ENCODE measurements around the gene KRTAP9-3.
"Not testable (repeated sequence)": the region's sequence is repeated elsewhere in the genome, so short reads cannot be mapped to it uniquely, and the experiment has no call there.

The KRTAP9-3 gene

GRCh38 chr17:41231731-41232130, 518 bp upstream of the KRTAP9-3 start:
- no peak overlapping the region for H3K27ac ChIP-seq
- TF ChIP-seq CTCF (conservative IDR thresholded peaks at IDR 0.05): no peak
- TF ChIP-seq ZFX (IDR thresholded peaks at IDR 0.05): no peak

GRCh38 chr17:41237116-41237515, 4.9 kb downstream of the KRTAP9-3 start:
- not testable (repeated sequence) for H3K27ac ChIP-seq

- H3K27ac ChIP-seq: not testable (repeated sequence)
Measured at GRCh38 chr17:41237949-41238437, 5.7 kb downstream of the KRTAP9-3 start, which contains the start of gene KRTAP9-8. TSS of gene KRTAP9-8 (plus strand) at chr17:41237999. CDS start at chr17:41238052, 53 bp downstream.

GRCh38 chr17:41246995-41247787, 14.9 kb downstream of the KRTAP9-3 start:
- H3K27ac ChIP-seq: not testable (repeated sequence)

GRCh38 chr17:41249637-41250240, 17.5 kb downstream of the KRTAP9-3 start, which contains the start of gene KRTAP9-4:
TSS of gene KRTAP9-4 (plus strand) at chr17:41249687. CDS start at chr17:41249721, 34 bp downstream.
- H3K27ac ChIP-seq: not testable (repeated sequence)

GRCh38 chr17:41251261-41251660, 19.0 kb downstream of the KRTAP9-3 start:
- H3K27ac ChIP-seq: no peak overlapping the region
- TF ChIP-seq ZFX (IDR thresholded peaks at IDR 0.05) (no peak), CTCF (conservative IDR thresholded peaks at IDR 0.05) (no peak)

- H3K27ac ChIP-seq: no peak overlapping the region
- TF ChIP-seq ZFX (IDR thresholded peaks at IDR 0.05) (no peak), CTCF (conservative IDR thresholded peaks at IDR 0.05) (no peak)
Measured at GRCh38 chr17:41254861-41255260, 22.6 kb downstream of the KRTAP9-3 start.

- H3K27ac ChIP-seq: not testable (repeated sequence)
Measured at GRCh38 chr17:41255381-41256290, 23.4 kb downstream of the KRTAP9-3 start, which contains the start of gene KRTAP9-9. TSS of gene KRTAP9-9 (plus strand) at chr17:41255384.

- TF ChIP-seq ZFX (IDR thresholded peaks at IDR 0.05) (no peak), CTCF (conservative IDR thresholded peaks at IDR 0.05) (no peak)
- no peak overlapping the region for H3K27ac ChIP-seq
Measured at GRCh38 chr17:41256291-41256685, 24.0 kb downstream of the KRTAP9-3 start.

Measured in C4-2B (cell line).